ENCODE data around the gene RCSD1. TPM values are rescaled to one million over a fixed set of nuclear protein-coding genes. Genes with fewer than 3 reads are reported as not detected.

The RCSD1 gene
- total RNA-seq, 1 donor, result 1.3 TPM

DNA sequence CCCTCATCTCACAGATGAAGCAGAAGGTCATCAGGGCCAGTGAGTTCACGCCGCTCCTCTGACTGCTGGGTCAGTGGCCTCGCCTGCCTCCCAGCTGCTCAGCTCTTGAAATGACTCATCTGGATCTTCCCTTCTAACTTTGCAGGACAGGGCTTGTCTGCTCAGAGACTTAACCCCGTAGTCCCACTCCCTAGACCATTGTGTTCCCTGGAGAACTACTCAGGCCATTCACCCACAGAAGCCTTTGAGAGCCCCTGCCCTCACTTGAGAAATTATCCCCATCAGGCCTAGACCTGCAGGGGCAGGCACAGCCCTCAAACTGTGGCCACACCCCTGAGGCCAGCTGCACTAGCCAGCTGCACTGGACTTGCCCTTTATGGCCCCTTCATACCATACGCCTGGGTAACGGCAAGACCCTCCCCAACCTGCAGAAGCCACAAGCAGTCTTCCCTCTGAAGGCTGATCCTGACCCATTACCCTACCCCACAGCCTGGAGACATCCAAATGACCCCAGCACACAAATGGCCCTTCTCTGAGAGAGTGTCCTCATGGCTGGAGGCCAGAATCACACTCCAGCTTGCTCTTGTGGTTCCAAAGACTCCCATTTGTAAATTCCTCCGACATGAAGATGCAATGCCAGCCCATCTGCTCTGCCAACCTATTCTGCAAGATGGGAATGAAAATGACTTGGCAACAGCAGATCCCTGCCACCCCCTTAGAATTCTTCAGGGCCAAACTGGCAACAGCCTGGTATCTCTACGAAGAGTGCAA lies 33.2 kb downstream of the RCSD1 start:
- H3K4me3 ChIP-seq (ENCODE audit: low read depth, low read length), result no peak overlapping the region
- DNase-seq (ENCODE audit: low read depth), result peak; percentile 77
- TF ChIP-seq, protein P1, sequence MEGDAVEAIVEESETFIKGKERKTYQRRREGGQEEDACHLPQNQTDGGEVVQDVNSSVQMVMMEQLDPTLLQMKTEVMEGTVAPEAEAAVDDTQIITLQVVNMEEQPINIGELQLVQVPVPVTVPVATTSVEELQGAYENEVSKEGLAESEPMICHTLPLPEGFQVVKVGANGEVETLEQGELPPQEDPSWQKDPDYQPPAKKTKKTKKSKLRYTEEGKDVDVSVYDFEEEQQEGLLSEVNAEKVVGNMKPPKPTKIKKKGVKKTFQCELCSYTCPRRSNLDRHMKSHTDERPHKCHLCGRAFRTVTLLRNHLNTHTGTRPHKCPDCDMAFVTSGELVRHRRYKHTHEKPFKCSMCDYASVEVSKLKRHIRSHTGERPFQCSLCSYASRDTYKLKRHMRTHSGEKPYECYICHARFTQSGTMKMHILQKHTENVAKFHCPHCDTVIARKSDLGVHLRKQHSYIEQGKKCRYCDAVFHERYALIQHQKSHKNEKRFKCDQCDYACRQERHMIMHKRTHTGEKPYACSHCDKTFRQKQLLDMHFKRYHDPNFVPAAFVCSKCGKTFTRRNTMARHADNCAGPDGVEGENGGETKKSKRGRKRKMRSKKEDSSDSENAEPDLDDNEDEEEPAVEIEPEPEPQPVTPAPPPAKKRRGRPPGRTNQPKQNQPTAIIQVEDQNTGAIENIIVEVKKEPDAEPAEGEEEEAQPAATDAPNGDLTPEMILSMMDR (IDR thresholded peaks at IDR 0.05; ENCODE audit: insufficient read depth, low read depth, low read length), result no peak

DNA sequence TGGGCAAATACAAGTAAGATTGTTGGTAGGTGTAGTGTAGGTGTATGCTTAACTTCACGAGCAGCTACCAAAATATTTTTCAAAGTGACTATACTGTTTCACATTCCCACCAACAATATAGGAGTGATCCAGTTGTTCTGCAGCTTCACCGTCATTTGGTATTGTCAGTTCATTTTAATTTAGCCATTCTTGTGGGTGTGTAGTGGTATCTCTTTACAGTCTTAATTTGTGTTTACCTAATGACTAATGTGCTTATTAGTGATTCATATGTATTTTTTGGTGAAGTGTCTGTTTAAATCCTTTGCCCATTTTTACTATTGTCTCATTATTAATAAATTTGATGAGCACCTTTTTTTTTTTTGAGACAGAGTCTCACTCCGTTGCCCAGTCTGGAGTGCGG lies 35.4 kb downstream of the RCSD1 start:
- no peak overlapping the region for H3K4me3 ChIP-seq (ENCODE audit: low read depth, low read length)
- TF ChIP-seq, protein P1 (IDR thresholded peaks at IDR 0.05; ENCODE audit: insufficient read depth, low read depth, low read length), result no peak
- no peak for DNase-seq (ENCODE audit: low read depth)

DNA sequence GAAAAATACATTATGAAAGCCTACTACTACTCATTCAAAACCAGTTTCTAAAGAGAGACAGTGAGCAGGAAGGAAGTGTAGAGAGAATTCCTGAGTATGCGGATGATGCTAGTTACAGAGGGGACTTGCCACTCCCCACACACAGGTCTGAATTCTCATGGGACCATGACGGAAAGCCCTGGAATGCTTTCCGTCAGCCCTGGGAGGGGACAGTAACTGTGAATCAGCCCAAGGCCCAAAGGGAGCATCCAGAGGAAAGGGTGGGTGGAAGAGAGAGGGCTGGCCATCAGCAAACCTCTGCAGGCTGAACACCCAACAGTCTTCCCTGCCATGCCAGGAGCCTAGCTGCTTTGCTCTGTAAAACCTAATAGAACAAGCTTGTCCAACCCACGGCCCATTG lies 36.4 kb downstream of the RCSD1 start:
- DNase-seq (ENCODE audit: low read depth), result peak; percentile 57
- TF ChIP-seq, protein P1 (IDR thresholded peaks at IDR 0.05; ENCODE audit: insufficient read depth, low read depth, low read length), result no peak
- no peak overlapping the region for H3K4me3 ChIP-seq (ENCODE audit: low read depth, low read length)

DNA sequence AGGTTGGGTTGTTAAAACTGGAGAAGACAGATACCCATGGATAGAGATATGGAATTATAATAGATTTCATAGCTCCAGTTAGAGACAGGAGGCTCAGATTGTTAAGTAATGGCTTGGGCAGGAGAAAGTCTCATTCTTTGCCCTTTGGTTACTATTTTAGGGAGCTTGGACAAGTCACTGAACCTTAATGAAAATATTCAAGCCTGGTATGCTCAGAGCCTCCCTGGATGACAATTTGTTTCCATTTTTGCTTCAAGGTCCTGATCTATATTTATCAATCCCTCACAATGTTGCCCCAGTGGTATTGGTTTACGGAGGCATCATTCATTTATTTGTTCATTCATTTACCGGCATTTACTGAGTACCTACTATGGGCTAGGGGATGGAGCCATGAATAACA lies 37.5 kb downstream of the RCSD1 start:
- TF ChIP-seq, protein P1 (IDR thresholded peaks at IDR 0.05; ENCODE audit: insufficient read depth, low read depth, low read length), result no peak
- no peak for DNase-seq (ENCODE audit: low read depth)
- no peak overlapping the region for H3K4me3 ChIP-seq (ENCODE audit: low read depth, low read length)

DNA sequence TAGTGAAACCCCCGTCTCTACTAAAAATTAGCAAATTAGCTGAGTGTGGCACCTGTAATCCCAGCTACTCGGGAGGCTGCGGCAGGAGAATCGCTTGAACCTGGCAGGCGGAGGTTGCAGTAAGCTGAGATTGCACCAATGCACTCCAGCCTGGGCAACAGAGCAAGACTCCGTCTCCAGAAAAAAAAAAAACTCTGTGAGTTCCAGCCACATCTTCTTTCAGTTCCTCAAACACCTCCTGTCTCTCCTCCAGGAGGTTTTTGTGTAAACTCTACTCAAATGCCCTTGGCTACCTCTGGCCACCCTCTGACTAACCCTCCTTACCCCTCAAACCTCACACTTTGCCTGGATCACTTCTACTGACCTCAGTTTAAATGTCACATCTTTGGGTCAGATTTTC lies 38.1 kb downstream of the RCSD1 start:
- no peak for DNase-seq (ENCODE audit: low read depth)
- TF ChIP-seq, protein P1 (IDR thresholded peaks at IDR 0.05; ENCODE audit: insufficient read depth, low read depth, low read length), result no peak
- H3K4me3 ChIP-seq (ENCODE audit: low read depth, low read length), result no peak overlapping the region

DNA sequence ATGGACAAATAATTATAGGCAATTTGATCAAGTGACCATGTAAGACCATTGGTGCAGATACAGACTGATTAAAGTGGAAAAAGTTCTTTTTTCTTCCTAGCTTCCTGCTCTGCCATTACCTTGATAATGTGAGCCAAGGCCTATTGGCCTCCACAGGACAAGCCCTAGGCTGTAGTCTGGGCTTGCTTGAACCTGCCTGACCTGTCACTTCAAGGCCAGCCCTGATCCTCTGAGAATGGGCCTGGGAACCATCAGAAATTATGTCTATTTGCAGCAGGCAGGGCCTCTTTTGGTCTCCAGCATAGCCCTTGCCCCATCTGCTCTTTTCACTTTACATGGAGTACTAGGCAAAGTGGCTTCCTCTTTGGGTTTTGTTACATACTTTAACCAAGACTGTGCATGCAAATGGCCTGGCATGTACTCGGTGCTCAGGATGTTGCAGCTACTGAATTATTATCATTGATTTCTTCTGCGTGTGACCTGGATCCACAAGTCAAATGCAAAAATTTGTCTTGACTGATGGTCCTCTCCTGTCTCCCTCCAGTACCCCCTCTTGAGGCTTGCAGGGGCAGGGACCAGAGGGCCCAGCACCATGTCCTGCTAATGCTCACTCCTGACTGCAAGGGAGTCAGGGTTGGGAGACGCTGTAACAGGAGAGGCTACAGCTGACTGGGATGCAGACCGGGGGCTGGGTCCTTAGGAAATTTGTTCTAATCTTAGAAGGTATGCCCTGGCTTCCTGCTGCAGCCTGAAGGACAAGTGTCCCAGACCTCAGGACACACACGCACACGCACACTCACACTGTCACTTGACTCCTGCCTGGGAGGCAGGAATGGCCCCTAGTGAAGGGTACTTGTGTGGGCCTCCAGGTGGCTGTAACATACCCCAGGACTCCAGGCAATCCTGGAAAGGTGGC lies 39.4 kb downstream of the RCSD1 start:
- TF ChIP-seq, protein P1 (IDR thresholded peaks at IDR 0.05; ENCODE audit: insufficient read depth, low read depth, low read length), result no peak
- DNase-seq (ENCODE audit: low read depth), result no peak
- no peak overlapping the region for H3K4me3 ChIP-seq (ENCODE audit: low read depth, low read length)
